Esophagus squamous epithelium (tissue), 4 donors: ENCODE data around the gene NYAP1.

Source experiments
- POLR2A ChIP-seq, 4 donors: fragments of 450-650 bp; IDR thresholded peaks; one replicate each; pipeline ENCODE4 v1.6.1; 2017; ENCODE audit warnings: antibody characterized with exemption in 4 of 4, mild to moderate bottlenecking in 4 of 4, moderate library complexity in 3 of 4
- TF ChIP-seq, protein P1 (sequence below), 6 experiments: fragments of 450-650 bp in 4 of 6; fragments of 200-600 bp in 2 of 6; sonication (generic) in 2 of 6; IDR thresholded peaks; one replicate each; pipeline ENCODE4 v1.5.1; 2016 to 2019; ENCODE audit warnings: antibody characterized with exemption in 6 of 6, mild to moderate bottlenecking in 4 of 6, moderate library complexity in 4 of 6

DNA sequence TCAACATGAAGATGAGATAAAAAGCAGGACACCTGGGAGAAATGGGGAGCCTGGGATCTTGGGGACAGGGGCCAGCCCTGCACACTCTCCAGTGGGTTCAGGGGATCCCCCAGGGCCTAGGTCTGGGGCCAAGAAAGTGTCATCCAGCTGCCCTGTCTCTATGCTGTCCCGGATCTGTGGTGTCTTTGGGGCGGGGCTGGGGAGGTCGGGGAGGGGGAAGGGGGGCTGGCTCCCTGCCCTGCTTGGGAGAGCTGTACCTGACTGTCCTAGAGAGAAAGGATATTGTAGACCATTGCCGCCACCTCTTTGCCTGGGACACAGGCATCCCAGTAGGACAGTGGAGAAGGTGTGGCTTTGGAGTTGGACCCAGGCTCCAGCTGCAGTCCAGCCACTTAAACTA is 12.7 kb upstream of the NYAP1 start:
- TF ChIP-seq, protein P1, sequence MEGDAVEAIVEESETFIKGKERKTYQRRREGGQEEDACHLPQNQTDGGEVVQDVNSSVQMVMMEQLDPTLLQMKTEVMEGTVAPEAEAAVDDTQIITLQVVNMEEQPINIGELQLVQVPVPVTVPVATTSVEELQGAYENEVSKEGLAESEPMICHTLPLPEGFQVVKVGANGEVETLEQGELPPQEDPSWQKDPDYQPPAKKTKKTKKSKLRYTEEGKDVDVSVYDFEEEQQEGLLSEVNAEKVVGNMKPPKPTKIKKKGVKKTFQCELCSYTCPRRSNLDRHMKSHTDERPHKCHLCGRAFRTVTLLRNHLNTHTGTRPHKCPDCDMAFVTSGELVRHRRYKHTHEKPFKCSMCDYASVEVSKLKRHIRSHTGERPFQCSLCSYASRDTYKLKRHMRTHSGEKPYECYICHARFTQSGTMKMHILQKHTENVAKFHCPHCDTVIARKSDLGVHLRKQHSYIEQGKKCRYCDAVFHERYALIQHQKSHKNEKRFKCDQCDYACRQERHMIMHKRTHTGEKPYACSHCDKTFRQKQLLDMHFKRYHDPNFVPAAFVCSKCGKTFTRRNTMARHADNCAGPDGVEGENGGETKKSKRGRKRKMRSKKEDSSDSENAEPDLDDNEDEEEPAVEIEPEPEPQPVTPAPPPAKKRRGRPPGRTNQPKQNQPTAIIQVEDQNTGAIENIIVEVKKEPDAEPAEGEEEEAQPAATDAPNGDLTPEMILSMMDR (IDR thresholded peaks at IDR 0.05): no peak
- no peak for TF ChIP-seq POLR2A (IDR thresholded peaks at IDR 0.05)
